Measurements from ENCODE around the gene PPARA. TPM values are rescaled to one million over a fixed set of nuclear protein-coding genes. Genes with fewer than 3 reads are reported as not detected.

PPARA gene
- total and polyA plus RNA-seq, 11 donors = 21.1 to 96.4 (median 80.4) TPM

- intact Hi-C loops (cut with DNase I) = no loop called here
- WGBS, 4 donors = 78 to 83% (median 79%) methylated on average over 9 of the region's 9 CpGs
- peaks cover 0 to 41% (median 19%) of the 10 kb centered on the region in 9 donors for H3K36me3 ChIP-seq
These were observed 26.2 kb downstream of the PPARA start for GRCh38 chr22:46176508-46177003.

GRCh38 chr22:46178755-46179505 is 28.6 kb downstream of the PPARA start:
- no peak for ATAC-seq
- DNase-seq = no peak
- Histone ChIP-seq H3K4me3 (no peak overlapping the region), H3K9me3 (peaks cover 0 to 33% (median 17%) of the 10 kb centered on the region in 12 donors), H3K4me1 (peaks cover 0 to 1% (median 0%) of the 10 kb centered on the region in 12 donors), H3K27ac (no peak overlapping the region), H3K27me3 (no peaks in the 10 kb centered on the region), H3K36me3 (peaks cover 0 to 56% (median 31%) of the 10 kb centered on the region in 9 donors)
- 85 to 90% (median 88%) methylated on average over 4 of the region's 4 CpGs for WGBS, 4 donors
- intact Hi-C loops (cut with DNase I) = no loop called here
- no peak for TF ChIP-seq CTCF (IDR thresholded peaks at IDR 0.05)
- TF ChIP-seq POLR2A (IDR thresholded peaks at IDR 0.05) = no peak

More at GRCh38 chr22:46176508-46177003, 26.2 kb downstream of the PPARA start:
- ATAC-seq = no peak
- Histone ChIP-seq H3K4me3 (no peak overlapping the region), H3K27me3 (no peaks in the 10 kb centered on the region), H3K27ac (no peak overlapping the region), H3K4me1 (peaks cover 3 to 24% (median 13%) of the 10 kb centered on the region in 12 donors), H3K9me3 (peaks cover 0 to 28% (median 17%) of the 10 kb centered on the region in 12 donors)
- TF ChIP-seq CTCF (IDR thresholded peaks at IDR 0.05) = no peak
- no peak for TF ChIP-seq POLR2A (IDR thresholded peaks at IDR 0.05)
- DNase-seq = no peak

GRCh38 chr22:46179748-46180147 is 29.4 kb downstream of the PPARA start:
- no peak for ATAC-seq
- 93 to 100% (median 98%) methylated on average over 1 of the region's 1 CpG for whole genome bisulfite sequencing, 4 donors
- intact Hi-C loops (cut with DNase I) = no loop called here

More at GRCh38 chr22:46179748-46180147, 29.4 kb downstream of the PPARA start:
- Histone ChIP-seq H3K27me3 (no peaks in the 10 kb centered on the region), H3K36me3 (peaks cover 0 to 63% (median 36%) of the 10 kb centered on the region in 9 donors), H3K4me1 (no peaks in the 10 kb centered on the region), H3K4me3 (no peak overlapping the region), H3K27ac (no peak overlapping the region), H3K9me3 (peaks cover 0 to 33% (median 17%) of the 10 kb centered on the region in 12 donors)
- TF ChIP-seq POLR2A (IDR thresholded peaks at IDR 0.05) (no peak), CTCF (IDR thresholded peaks at IDR 0.05) (no peak)
- DNase-seq = no peak
